HCT116 (cell line): ENCODE results near the gene GFER. TPM values are rescaled to one million over a fixed set of nuclear protein-coding genes. Genes with fewer than 3 reads are reported as not detected.

ENCODE experiments used
- ATAC-seq: fragments of 200-7000 bp; cut with Tn5 transposase; 2 replicates; pipeline ENCODE4 v1.9.1; 2020; ENCODE audit warnings: mild to moderate bottlenecking, moderate library complexity
- BruUV-seq: library from RNA; stranded (reverse); fragments of 400-500 nt; replicated peaks from 2 replicates; lab custom pipeline; 2021; lab: Mats Ljungman, UMichigan
- CTCF ChIA-PET: fragments of 300-600 bp; sonication (Branson Sonifier 250); formaldehyde crosslinking; loops from one replicate; lab custom pipeline; 2021; ENCODE audit warnings: antibody characterized with exemption; lab: Charles Lee
- POLR2A ChIA-PET: fragments of 300-600, 350-600 bp; sonication (Branson Sonifier 250); formaldehyde crosslinking; loops from one replicate; lab custom pipeline; 2021; ENCODE audit warnings: antibody characterized with exemption; lab: Charles Lee
- RAD21 ChIA-PET, 2 experiments: fragments of 300-600 bp; sonication (Branson Sonifier 250); formaldehyde crosslinking; loops; one replicate each; lab custom pipeline; 2023; ENCODE audit warnings: low total read pairs in 2 of 2; ENCODE audit not compliant: uncharacterized antibody in 2 of 2, unreplicated experiment in 2 of 2, low non-redundant PET in 1 of 2; lab: Charles Lee
- DNase-seq: peaks from one replicate; pipeline ENCODE4 v3.0.0-alpha.2; 2010; ENCODE audit warnings: low read depth, low spot score
- H2AFZ ChIP-seq: fragments of 200-600 bp; shearing (Covaris generic), sonication (generic); 2 replicates; pipeline ENCODE4 v1.6.1; 2017; ENCODE audit warnings: low read depth, mixed run types, mixed read lengths, antibody characterized with exemption, low read length; ENCODE audit not compliant: poor library complexity, severe bottlenecking
- H3K27ac ChIP-seq: 2 replicates; pipeline ENCODE4 v1.5.1; 2012; ENCODE audit warnings: low read depth, low read length
- H3K27me3 ChIP-seq: fragments of 200-600 bp; sonication (generic); 2 replicates; pipeline ENCODE4 v1.6.1; 2016; ENCODE audit warnings: mixed run types, low read length, mixed read lengths; ENCODE audit not compliant: insufficient read depth
- H3K36me3 ChIP-seq, 2 experiments: fragments of 200-500 bp in 1 of 2; fragments of 200-600 bp in 1 of 2; sonication (Bioruptor generic) in 1 of 2; sonication (generic) in 1 of 2; 2 replicates each; pipeline versions ENCODE4 v1.5.1 to v1.6.1; 2014 to 2016; ENCODE audit warnings: low read length in 2 of 2, inconsistent platforms in 1 of 2, mixed read lengths in 1 of 2, mixed run types in 1 of 2; ENCODE audit not compliant: insufficient read depth in 2 of 2, control insufficient read depth in 1 of 2
- H3K4me1 ChIP-seq, 2 experiments: fragments of 200-600 bp in 1 of 2; sonication (generic) in 1 of 2; 2 replicates each; pipeline versions ENCODE4 v1.5.1 to v1.6.1; 2012 to 2017; ENCODE audit warnings: low read length in 2 of 2, inconsistent platforms in 1 of 2, mild to moderate bottlenecking in 1 of 2, mixed read lengths in 1 of 2, mixed run types in 1 of 2, moderate library complexity in 1 of 2; ENCODE audit not compliant: insufficient read depth in 2 of 2, control insufficient read depth in 1 of 2
- H3K4me2 ChIP-seq: fragments of 200-600 bp; sonication (generic); 2 replicates; pipeline ENCODE4 v1.6.1; 2017; ENCODE audit warnings: mixed run types, low read length, mixed read lengths
- H3K4me3 ChIP-seq, 2 experiments: fragments of 200-600 bp in 1 of 2; sonication (generic) in 1 of 2; replicated peaks in 1 of 2; 2 replicates each; pipeline ENCODE4 v1.5.1; 2011 to 2016; ENCODE audit warnings: low read length in 2 of 2, control low read depth in 1 of 2, low read depth in 1 of 2, mild to moderate bottlenecking in 1 of 2, mixed read lengths in 1 of 2, mixed run types in 1 of 2
- H3K79me2 ChIP-seq: fragments of 200-600 bp; sonication (generic); 2 replicates; pipeline ENCODE4 v1.6.1; 2017; ENCODE audit warnings: mild to moderate bottlenecking, mixed run types, low read length, moderate library complexity, mixed read lengths; ENCODE audit not compliant: insufficient read depth
- H3K9ac ChIP-seq: fragments of 200-600 bp; sonication (generic); 2 replicates; pipeline ENCODE4 v1.6.1; 2016; ENCODE audit warnings: low read length, mixed read lengths
- H3K9me2 ChIP-seq: fragments of 200-600 bp; sonication (generic), shearing (Covaris generic); 2 replicates; pipeline ENCODE4 v1.6.1; 2017; ENCODE audit warnings: mixed run types, mild to moderate bottlenecking, moderate library complexity; ENCODE audit not compliant: insufficient read depth
- H3K9me3 ChIP-seq, 2 experiments: fragments of 200-500 bp in 1 of 2; fragments of 200-600 bp in 1 of 2; sonication (Bioruptor generic) in 1 of 2; sonication (generic) in 1 of 2; 2 replicates each; pipeline ENCODE4 v1.6.1; 2014 to 2017; ENCODE audit warnings: low read length in 2 of 2, mixed read lengths in 2 of 2, inconsistent platforms in 1 of 2, low read depth in 1 of 2, mild to moderate bottlenecking in 1 of 2, mixed run types in 1 of 2, moderate library complexity in 1 of 2; ENCODE audit not compliant: control insufficient read depth in 1 of 2, insufficient read depth in 1 of 2
- H4K20me1 ChIP-seq: fragments of 200-600 bp; sonication (generic), shearing (Covaris generic); 2 replicates; pipeline ENCODE4 v1.6.1; 2017; ENCODE audit warnings: mixed run types, mild to moderate bottlenecking, moderate library complexity; ENCODE audit not compliant: insufficient read depth
- CBX3 ChIP-seq: IDR thresholded peaks from 2 replicates; pipeline ENCODE4 v1.6.1; 2012; ENCODE audit warnings: low read depth
- CTCF ChIP-seq, 3 experiments: fragments of 200-600 bp in 1 of 3; sonication (generic) in 1 of 3; IDR thresholded peaks in 2 of 3; conservative IDR thresholded peaks in 1 of 3; 2 replicates each; pipeline ENCODE4 v1.5.1; 2012 to 2017; ENCODE audit warnings: low read depth in 2 of 3, low read length in 2 of 3, antibody characterized with exemption in 1 of 3, borderline replicate concordance in 1 of 3, control low read depth in 1 of 3, mild to moderate bottlenecking in 1 of 3, mixed read lengths in 1 of 3, mixed run types in 1 of 3, moderate library complexity in 1 of 3; ENCODE audit not compliant: insufficient read depth in 1 of 3
- EGR1 ChIP-seq: IDR thresholded peaks from 2 replicates; pipeline ENCODE4 v1.6.1; 2012; ENCODE audit warnings: low read depth
- EZH2phosphoT487 ChIP-seq: fragments of 200-600 bp; IDR thresholded peaks from 2 replicates; pipeline ENCODE4 v1.6.1; 2018; ENCODE audit warnings: antibody characterized with exemption, borderline replicate concordance
- POLR2AphosphoS5 ChIP-seq: IDR thresholded peaks from 2 replicates; pipeline ENCODE4 v1.6.1; 2011; ENCODE audit warnings: mild to moderate bottlenecking, low read depth, low read length, moderate library complexity
- REST ChIP-seq: IDR thresholded peaks from 2 replicates; pipeline ENCODE4 v1.6.1; 2012; ENCODE audit warnings: low read depth
- SP1 ChIP-seq: IDR thresholded peaks from 2 replicates; pipeline ENCODE4 v1.6.1; 2012; ENCODE audit warnings: low read depth
- TCF7L2 ChIP-seq: IDR thresholded peaks from 2 replicates; pipeline ENCODE4 v1.7.0; 2011; ENCODE audit warnings: borderline replicate concordance, inconsistent platforms; ENCODE audit not compliant: insufficient read depth, insufficient read length; ENCODE audit errors: extremely low read depth
- YY1 ChIP-seq: IDR thresholded peaks from 2 replicates; pipeline ENCODE4 v1.6.1; 2011; ENCODE audit warnings: low read length, low read depth, moderate library complexity, mild to moderate bottlenecking; ENCODE audit not compliant: insufficient replicate concordance; ENCODE audit errors: extremely low read depth
- ZFX ChIP-seq: fragments of 450-650 bp; IDR thresholded peaks from 2 replicates; pipeline ENCODE4 v1.6.1; 2017
- intact Hi-C: fragments of 100-400 bp; cut with micrococcal nuclease; formaldehyde crosslinking; loops from 2 replicates; pipeline ENCODE4 v1.10.0; 2022
- total RNA-seq: library from RNA; stranded (reverse); gene quantifications from one replicate; pipeline ENCODE4 v1.2.1, GENCODE V29; 2021; ENCODE audit not compliant: unreplicated experiment

GFER gene
- total RNA-seq, 1 experiment from 2014 or later = 47.3 TPM

- ChIA-PET RAD21 (no interaction called here), CTCF (no interaction called here)
- peak; percentile 53 for ATAC-seq
- peak overlapping the region; percentile 67 for H3K4me2 ChIP-seq
- no peak overlapping the region for H2AFZ ChIP-seq
- no peaks in the 10 kb centered on the region for H4K20me1 ChIP-seq
- peaks cover 13 to 38% of the 10 kb centered on the region in 2 experiments for H3K4me1 ChIP-seq
- DNase-seq = no peak
- no peaks in the 10 kb centered on the region for H3K27me3 ChIP-seq
- intact Hi-C loops = no loop called here
- H3K9ac ChIP-seq = peak overlapping the region; percentile 57
- TF ChIP-seq POLR2AphosphoS5 = peak; percentile 48; the same call in 1 of the 2 replicates
- peak; percentile 25 for TF ChIP-seq TCF7L2
- TF ChIP-seq EGR1 = no peak
- TF ChIP-seq, all 23 proteins: peak for 2
- no peaks in the 10 kb centered on the region for H3K9me3 ChIP-seq
- H3K79me2 ChIP-seq = peaks cover 7% of the 10 kb centered on the region; the same call in 1 of the 2 replicates
- H3K4me3 ChIP-seq = peak overlapping the region; percentile 53 to 60
- POLR2A ChIA-PET = no interaction called here
- peaks cover 6 to 14% of the 10 kb centered on the region in 2 experiments; a peak in 2 of 4 replicates for H3K36me3 ChIP-seq
- TSS peak; percentile 39 for BruUV-seq
- H3K27ac ChIP-seq = peak overlapping the region; percentile 65
- no peaks in the 10 kb centered on the region for H3K9me2 ChIP-seq
Observed at GRCh38 chr16:1990351-1991134, 6.5 kb downstream of the GFER start.

GRCh38 chr16:1991135-1991551 lies 7.2 kb downstream of the GFER start:
- Histone ChIP-seq H3K9me3 (no peaks in the 10 kb centered on the region), H3K4me1 (peaks cover 11 to 34% of the 10 kb centered on the region in 2 experiments; a peak in 3 of 4 replicates), H3K9me2 (no peaks in the 10 kb centered on the region), H3K9ac (no peak overlapping the region), H2AFZ (no peak overlapping the region), H3K4me3 (no peak overlapping the region), H3K36me3 (peaks cover under 1 to 9% of the 10 kb centered on the region in 2 experiments; a peak in 2 of 4 replicates), H4K20me1 (no peaks in the 10 kb centered on the region), H3K27ac (peak overlapping the region; percentile 65; the same call in 1 of the 2 replicates), H3K79me2 (peaks cover under 1% of the 10 kb centered on the region; the same call in 1 of the 2 replicates), H3K4me2 (peak overlapping the region; percentile 67), H3K27me3 (no peaks in the 10 kb centered on the region)
- ChIA-PET RAD21 (no interaction called here), CTCF (interaction anchor here (1.6 kb wide), 1 partner anchor 13 kb away, joined by 9 read pairs; no protein-coding TSS in a partner anchor), POLR2A (no interaction called here)
- intact Hi-C loops = no loop called here
- ATAC-seq (no peak), DNase-seq (no peak)
- no TSS peak for BruUV-seq
- TF ChIP-seq EZH2phosphoT487 (no peak), SP1 (no peak), CBX3 (no peak), ZFX (no peak), CTCF (IDR thresholded peaks at IDR 0.05 in 2 of 3, conservative IDR thresholded peaks at IDR 0.05 in 1 of 3; ENCODE audit: borderline replicate concordance in 1 of 3, insufficient read depth in 1 of 3, low read depth in 2 of 3, low read length in 2 of 3) (no peak), REST (no peak), YY1 (no peak)
